VCaP (cell line): ENCODE measurements around the gene TRAPPC10.
A peak's percentile ranks its signal among the peaks of the same experiment; 100 is the strongest.

Experiments used
- H3K27ac ChIP-seq: fragments of 450-650 bp; 2 replicates; pipeline ENCODE4 v1.5.1; 2017
- TF ChIP-seq, protein P1 (sequence below): fragments of 450-650 bp; conservative IDR thresholded peaks from 2 replicates; pipeline ENCODE4 v1.5.1; 2017; ENCODE audit warnings: mild to moderate bottlenecking, moderate library complexity

The TRAPPC10 gene

DNA sequence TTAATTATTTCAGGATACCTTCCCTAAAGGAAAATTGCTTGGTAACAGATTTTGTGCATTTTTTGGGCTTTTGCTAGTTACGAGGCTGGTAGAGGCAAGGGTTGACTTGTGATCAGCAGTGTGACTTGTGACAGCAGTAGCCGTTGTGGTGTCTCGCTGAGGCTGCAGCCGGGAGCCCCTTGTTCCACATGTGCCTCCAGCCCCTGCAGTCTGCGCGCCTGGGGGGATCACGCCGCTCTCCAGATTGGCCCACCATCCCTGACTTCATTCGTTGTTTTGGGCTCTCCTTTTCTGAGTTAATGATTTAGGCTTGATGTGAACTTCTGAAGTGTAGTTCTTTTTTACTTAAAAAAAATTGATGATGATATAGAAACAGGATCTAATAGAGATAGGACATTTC lies 41.5 kb downstream of the TRAPPC10 start:
- TF ChIP-seq, protein P1, sequence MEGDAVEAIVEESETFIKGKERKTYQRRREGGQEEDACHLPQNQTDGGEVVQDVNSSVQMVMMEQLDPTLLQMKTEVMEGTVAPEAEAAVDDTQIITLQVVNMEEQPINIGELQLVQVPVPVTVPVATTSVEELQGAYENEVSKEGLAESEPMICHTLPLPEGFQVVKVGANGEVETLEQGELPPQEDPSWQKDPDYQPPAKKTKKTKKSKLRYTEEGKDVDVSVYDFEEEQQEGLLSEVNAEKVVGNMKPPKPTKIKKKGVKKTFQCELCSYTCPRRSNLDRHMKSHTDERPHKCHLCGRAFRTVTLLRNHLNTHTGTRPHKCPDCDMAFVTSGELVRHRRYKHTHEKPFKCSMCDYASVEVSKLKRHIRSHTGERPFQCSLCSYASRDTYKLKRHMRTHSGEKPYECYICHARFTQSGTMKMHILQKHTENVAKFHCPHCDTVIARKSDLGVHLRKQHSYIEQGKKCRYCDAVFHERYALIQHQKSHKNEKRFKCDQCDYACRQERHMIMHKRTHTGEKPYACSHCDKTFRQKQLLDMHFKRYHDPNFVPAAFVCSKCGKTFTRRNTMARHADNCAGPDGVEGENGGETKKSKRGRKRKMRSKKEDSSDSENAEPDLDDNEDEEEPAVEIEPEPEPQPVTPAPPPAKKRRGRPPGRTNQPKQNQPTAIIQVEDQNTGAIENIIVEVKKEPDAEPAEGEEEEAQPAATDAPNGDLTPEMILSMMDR = no peak
- peak overlapping the region; percentile 96 for H3K27ac ChIP-seq

DNA sequence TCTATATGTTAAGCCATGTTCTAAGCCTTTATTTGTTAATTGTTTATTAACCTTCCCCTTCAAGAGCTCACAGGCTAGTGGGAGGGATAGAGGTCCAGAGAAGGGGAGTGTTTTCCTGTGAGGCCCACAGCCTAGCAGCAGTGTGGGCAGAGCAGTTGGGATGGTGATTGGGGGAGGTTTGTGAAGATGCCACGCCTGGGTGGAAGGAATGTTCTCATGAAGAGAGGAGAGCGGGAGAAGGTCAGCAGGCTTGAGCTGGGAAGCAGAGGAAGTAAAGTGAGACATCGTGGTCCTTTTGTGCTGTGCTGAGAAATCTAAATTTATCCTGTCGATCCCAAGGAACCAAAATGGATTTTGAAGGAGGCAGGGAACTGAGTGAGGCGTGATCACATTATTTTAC lies 42.6 kb downstream of the TRAPPC10 start:
- peak overlapping the region; percentile 96 for H3K27ac ChIP-seq
- TF ChIP-seq, protein P1 = no peak

DNA sequence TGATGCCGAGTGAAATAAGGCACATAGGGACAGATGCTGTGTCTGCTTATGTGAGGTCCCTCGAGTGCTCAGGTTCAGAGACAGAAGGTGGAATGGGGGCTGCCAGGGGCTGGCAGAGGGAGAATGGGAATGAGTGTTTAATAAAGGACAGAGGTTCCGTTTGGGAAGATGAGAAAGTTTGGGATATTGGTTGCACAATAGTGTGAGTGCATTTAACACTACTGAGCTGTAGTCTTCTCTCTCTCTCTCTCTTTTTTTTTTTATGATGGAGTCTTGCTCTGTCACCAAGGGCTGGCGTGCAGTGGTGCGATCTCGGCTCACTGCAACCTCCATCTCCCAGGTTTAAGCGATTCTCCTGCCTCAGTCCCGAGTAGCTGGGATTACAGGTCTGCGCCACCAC lies 44.9 kb downstream of the TRAPPC10 start:
- TF ChIP-seq, protein P1 = no peak
- no peak overlapping the region for H3K27ac ChIP-seq

DNA sequence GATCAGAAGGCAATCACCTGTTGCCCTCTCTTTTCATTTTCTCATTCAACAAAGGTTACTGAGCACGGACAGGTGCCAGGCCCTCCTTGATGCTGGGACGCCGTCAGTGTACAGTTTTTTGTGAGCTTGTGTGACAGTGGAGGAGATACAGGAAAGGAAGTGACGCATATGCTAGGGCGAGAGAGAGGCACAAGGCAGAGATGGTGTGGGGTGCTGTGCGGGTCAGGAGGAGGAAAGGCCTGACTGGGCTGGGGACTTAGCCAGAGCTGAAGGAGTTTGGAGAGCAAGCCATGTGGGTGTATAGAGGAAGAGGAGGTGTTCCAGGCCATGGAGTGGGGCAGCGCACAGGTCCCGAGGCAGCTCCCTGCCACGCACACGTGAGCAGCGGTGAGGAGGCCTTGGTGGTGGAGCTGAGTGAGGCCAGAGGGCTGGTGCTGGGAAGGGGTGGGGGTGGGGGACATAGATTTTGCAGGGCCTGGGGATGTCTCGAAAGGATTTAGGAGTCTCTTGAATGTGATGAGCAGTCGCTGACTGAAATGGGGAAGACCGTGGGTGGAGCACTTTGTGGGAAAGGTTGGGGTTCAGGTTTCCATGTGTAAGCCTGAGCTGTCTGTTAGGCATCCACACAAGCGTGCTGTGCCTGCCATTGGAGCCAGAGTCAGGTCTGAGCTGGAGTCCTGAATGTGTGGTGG lies 46.0 kb downstream of the TRAPPC10 start:
- TF ChIP-seq, protein P1 = no peak
- H3K27ac ChIP-seq = no peak overlapping the region

DNA sequence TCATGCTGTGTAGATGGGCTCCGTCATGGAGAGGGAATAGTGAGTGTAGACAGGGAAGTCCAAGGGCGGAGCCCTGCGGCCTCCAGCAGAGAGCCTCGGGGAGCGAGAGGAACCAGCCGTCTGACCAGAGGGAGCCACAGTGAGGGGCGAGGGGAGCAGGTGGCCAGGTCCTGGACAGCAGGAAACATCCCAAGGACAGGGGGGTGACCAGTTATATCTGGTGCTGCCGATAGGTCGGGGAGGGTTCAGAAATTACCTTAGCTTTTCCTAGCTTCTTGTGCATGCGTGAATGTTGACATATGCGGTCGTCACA lies 46.5 kb downstream of the TRAPPC10 start:
- no peak overlapping the region for H3K27ac ChIP-seq
- TF ChIP-seq, protein P1 = no peak

DNA sequence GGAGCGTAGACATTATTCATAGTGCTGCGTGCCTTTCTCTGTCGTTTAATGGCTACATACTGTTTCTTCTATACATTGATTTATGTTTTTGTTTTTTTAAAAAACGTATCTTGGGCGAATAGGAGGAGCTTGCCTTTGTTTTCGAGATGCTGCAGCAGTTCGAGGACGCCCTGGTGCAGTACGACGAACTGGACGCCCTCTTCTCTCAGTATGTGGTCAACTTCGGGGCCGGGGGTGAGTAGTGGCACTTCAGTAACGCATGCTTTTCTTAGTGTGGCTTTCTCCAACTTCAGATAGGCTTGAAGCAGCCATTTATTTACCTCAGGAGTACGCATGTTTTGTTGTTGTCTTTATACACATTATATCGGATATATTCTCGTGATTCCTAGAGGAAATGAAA lies 46.9 kb downstream of the TRAPPC10 start:
- H3K27ac ChIP-seq = no peak overlapping the region
- TF ChIP-seq, protein P1 = no peak

DNA sequence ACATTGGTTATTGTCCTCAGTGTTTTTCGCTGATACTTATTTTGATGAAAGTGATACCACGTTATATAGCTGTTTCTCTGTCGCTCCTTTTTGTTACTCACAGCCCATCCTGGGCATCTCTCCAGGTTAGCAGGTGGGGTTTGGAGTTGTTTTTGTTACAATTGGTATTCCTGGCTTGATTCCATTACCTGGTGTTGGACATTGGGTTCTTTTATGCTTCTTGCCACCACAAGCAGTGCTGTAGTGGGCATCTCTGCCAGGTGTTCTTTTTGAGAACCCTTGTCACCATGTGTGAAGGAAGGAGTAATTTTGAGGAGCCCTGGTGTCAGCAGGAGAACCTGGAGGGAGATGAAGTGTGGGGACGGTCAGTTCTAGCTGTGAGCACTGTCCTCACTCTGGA lies 47.6 kb downstream of the TRAPPC10 start:
- TF ChIP-seq, protein P1 = no peak
- H3K27ac ChIP-seq = no peak overlapping the region
